ENCODE data around the gene CD59.
"Not testable (repeated sequence)": the region's sequence is repeated elsewhere in the genome, so short reads cannot be mapped to it uniquely, and the experiment has no call there.

CD59 gene

GRCh38 chr11:33682019-33682418 is 54.2 kb downstream of the CD59 start:
- no peak overlapping the region for H3K27ac Mint-ChIP-seq
- no peak overlapping the region for H3K4me3 Mint-ChIP-seq
- peaks cover 5% of the 10 kb centered on the region for H3K36me3 Mint-ChIP-seq (ENCODE audit: low read depth)
- H3K27me3 Mint-ChIP-seq (ENCODE audit: low read depth, poor library complexity), result peaks cover 36% of the 10 kb centered on the region
- H3K4me1 Mint-ChIP-seq, result peaks cover 18% of the 10 kb centered on the region
- H3K9me3 Mint-ChIP-seq, result peaks cover 36% of the 10 kb centered on the region
- TF ChIP-seq, protein P1, sequence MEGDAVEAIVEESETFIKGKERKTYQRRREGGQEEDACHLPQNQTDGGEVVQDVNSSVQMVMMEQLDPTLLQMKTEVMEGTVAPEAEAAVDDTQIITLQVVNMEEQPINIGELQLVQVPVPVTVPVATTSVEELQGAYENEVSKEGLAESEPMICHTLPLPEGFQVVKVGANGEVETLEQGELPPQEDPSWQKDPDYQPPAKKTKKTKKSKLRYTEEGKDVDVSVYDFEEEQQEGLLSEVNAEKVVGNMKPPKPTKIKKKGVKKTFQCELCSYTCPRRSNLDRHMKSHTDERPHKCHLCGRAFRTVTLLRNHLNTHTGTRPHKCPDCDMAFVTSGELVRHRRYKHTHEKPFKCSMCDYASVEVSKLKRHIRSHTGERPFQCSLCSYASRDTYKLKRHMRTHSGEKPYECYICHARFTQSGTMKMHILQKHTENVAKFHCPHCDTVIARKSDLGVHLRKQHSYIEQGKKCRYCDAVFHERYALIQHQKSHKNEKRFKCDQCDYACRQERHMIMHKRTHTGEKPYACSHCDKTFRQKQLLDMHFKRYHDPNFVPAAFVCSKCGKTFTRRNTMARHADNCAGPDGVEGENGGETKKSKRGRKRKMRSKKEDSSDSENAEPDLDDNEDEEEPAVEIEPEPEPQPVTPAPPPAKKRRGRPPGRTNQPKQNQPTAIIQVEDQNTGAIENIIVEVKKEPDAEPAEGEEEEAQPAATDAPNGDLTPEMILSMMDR (IDR thresholded peaks at IDR 0.05), result no peak
- no peak for DNase-seq

DNA sequence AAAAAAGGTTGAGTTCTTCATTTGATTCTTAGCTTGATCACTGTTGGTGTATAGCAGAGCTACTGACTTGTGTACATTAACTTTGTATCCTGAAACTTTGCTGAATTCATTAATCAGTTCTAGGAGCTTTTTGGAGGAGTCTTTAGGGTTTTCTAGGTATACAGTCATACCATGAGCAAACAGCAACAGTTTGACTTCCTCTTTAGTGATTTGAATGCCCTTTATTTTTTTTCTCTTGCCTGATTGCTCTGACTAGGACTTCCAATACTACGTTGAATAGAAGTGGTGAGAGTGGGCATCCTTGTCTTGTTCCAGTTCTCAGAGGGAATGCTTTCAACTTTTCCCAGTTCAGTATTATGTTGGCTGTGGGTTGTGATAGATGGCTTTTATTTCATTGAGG is 57.6 kb downstream of the CD59 start:
- peaks cover 36% of the 10 kb centered on the region for H3K9me3 Mint-ChIP-seq
- not testable (repeated sequence) for H3K36me3 Mint-ChIP-seq (ENCODE audit: low read depth); H3K27ac Mint-ChIP-seq; DNase-seq; H3K4me3 Mint-ChIP-seq
- peaks cover 11% of the 10 kb centered on the region for H3K4me1 Mint-ChIP-seq
- peaks cover 40% of the 10 kb centered on the region for H3K27me3 Mint-ChIP-seq (ENCODE audit: low read depth, poor library complexity)

GRCh38 chr11:33674035-33674814 is 62.0 kb downstream of the CD59 start:
- Mint-ChIP-seq H3K36me3 (ENCODE audit: low read depth) (peaks cover 5% of the 10 kb centered on the region), H3K27ac (no peak overlapping the region), H3K4me3 (no peak overlapping the region), H3K4me1 (no peaks in the 10 kb centered on the region), H3K27me3 (ENCODE audit: low read depth, poor library complexity) (peaks cover 12% of the 10 kb centered on the region), H3K9me3 (peaks cover 20% of the 10 kb centered on the region)
- TF ChIP-seq, protein P1 (IDR thresholded peaks at IDR 0.05), result no peak
- DNase-seq, result no peak

GRCh38 chr11:33672273-33672672 is 64.0 kb downstream of the CD59 start:
- peaks cover 2% of the 10 kb centered on the region for H3K9me3 Mint-ChIP-seq
- DNase-seq, result no peak
- H3K27ac Mint-ChIP-seq, result no peak overlapping the region
- TF ChIP-seq, protein P1 (IDR thresholded peaks at IDR 0.05), result no peak
- no peak overlapping the region for H3K4me3 Mint-ChIP-seq
- peaks cover 14% of the 10 kb centered on the region for H3K27me3 Mint-ChIP-seq (ENCODE audit: low read depth, poor library complexity)
- no peaks in the 10 kb centered on the region for H3K4me1 Mint-ChIP-seq
- peaks cover 13% of the 10 kb centered on the region for H3K36me3 Mint-ChIP-seq (ENCODE audit: low read depth)

DNA sequence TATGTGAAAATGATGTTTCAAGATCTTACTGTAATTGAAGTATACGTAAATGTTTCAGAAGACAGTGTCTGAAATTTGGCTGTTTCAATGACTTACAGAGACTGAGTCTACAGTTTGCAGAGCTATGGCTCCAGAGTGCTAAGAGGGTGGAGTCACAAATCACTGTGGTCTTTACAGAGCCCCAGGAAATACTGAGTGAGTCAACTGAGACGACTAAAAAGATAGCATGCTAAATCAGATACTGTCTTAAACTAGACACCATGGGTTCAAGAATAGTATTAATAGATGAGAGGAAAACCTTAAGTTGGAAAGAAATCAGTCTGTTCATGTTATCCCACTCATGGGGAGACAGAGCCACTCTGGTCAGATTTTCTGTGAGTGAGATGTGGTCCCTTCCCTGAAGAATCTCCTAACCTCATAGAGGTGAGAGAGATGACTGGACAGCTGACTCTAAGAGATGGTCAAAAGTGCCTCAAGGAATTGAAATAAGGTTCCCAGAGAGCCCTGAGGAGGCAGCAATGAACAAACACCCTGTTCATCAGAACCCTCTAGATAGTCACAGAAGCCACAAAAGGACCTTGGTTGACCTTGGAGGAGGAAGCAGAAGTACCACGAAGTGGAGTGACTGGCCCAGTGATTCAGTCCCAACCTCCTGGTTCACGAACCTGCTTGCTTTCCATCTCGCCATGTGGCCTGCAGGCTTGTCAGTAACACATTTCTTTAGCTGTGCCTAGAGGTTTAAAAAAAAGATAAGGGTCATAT is 65.8 kb downstream of the CD59 start:
- Mint-ChIP-seq H3K36me3 (ENCODE audit: low read depth) (peaks cover 18% of the 10 kb centered on the region), H3K4me3 (no peak overlapping the region), H3K27me3 (ENCODE audit: low read depth, poor library complexity) (peaks cover 9% of the 10 kb centered on the region), H3K4me1 (no peaks in the 10 kb centered on the region), H3K9me3 (no peaks in the 10 kb centered on the region), H3K27ac (no peak overlapping the region)
- no peak for DNase-seq
- TF ChIP-seq, protein P1 (IDR thresholded peaks at IDR 0.05), result no peak

- peaks cover 23% of the 10 kb centered on the region for H3K36me3 Mint-ChIP-seq (ENCODE audit: low read depth)
- TF ChIP-seq, protein P1 (IDR thresholded peaks at IDR 0.05), result no peak
- no peak overlapping the region for H3K27ac Mint-ChIP-seq
- no peaks in the 10 kb centered on the region for H3K9me3 Mint-ChIP-seq
- H3K4me3 Mint-ChIP-seq, result no peak overlapping the region
- no peaks in the 10 kb centered on the region for H3K4me1 Mint-ChIP-seq
- H3K27me3 Mint-ChIP-seq (ENCODE audit: low read depth, poor library complexity), result peaks cover 5% of the 10 kb centered on the region
- no peak for DNase-seq
These were observed 66.5 kb downstream of the CD59 start for GRCh38 chr11:33669598-33670249.
